Activated T-cell treated with anti-CD3 and anti-CD28 coated beads, Interleukin-2, amount 50 U/mL, for 72 hours (primary cell): Measurements from ENCODE around the gene SLC39A9. TPM values are rescaled to one million over a fixed set of nuclear protein-coding genes. Genes with fewer than 3 reads are reported as not detected.
A peak's percentile ranks its signal among the peaks of the same experiment; 100 is the strongest.

Experiments
- ATAC-seq, 2 donors: fragments of 150-1000 bp; cut with Tn5 transposase; replicated peaks in 1 of 2; 2 replicates each; pipeline ENCODE4 v1.10.0; 2021; ENCODE audit warnings: moderate library complexity in 2 of 2, mild to moderate bottlenecking in 1 of 2
- DNase-seq, 2 donors: peaks; one replicate each; pipeline ENCODE4 v3.0.0; 2021 to 2022; ENCODE audit warnings: mixed read lengths in 1 of 2
- H3K27ac Mint-ChIP-seq: one replicate; pipeline ENCODE4 v1.8.0; 2022; ENCODE audit warnings: mild to moderate bottlenecking, moderate library complexity, mixed read lengths
- H3K27me3 Mint-ChIP-seq: one replicate; pipeline ENCODE4 v1.8.0; 2022; ENCODE audit warnings: low read depth, mixed read lengths
- H3K36me3 Mint-ChIP-seq, 2 donors: one replicate each; pipeline ENCODE4 v1.8.0; 2022; ENCODE audit warnings: mixed read lengths in 2 of 2, mild to moderate bottlenecking in 1 of 2; ENCODE audit not compliant: insufficient read depth in 2 of 2
- H3K4me1 Mint-ChIP-seq: one replicate; pipeline ENCODE4 v1.8.0; 2022; ENCODE audit warnings: low read depth, mixed read lengths
- H3K4me3 Mint-ChIP-seq, 2 donors: one replicate each; pipeline ENCODE4 v1.8.0; 2022; ENCODE audit warnings: mild to moderate bottlenecking in 2 of 2, mixed read lengths in 2 of 2, moderate library complexity in 2 of 2
- H3K9me3 Mint-ChIP-seq, 2 donors: one replicate each; pipeline ENCODE4 v1.8.0; 2022; ENCODE audit warnings: mixed read lengths in 2 of 2
- total RNA-seq, 2 donors: library from RNA; stranded (reverse); gene quantifications; one replicate each; pipeline ENCODE4 v1.2.3, GENCODE V29; 2022

The SLC39A9 gene
- total RNA-seq, 2 donors from 2014 or later, result 85.8 to 93.3 TPM

- Mint-ChIP-seq H3K4me1 (peaks cover 50% of the 10 kb centered on the region), H3K27ac (peak overlapping the region; percentile 78), H3K27me3 (no peaks in the 10 kb centered on the region), H3K9me3 (no peaks in the 10 kb centered on the region), H3K4me3 (peak overlapping the region; percentile 40 to 58), H3K36me3 (no peaks in the 10 kb centered on the region)
- DNase-seq (peak; percentile 59 to 63), ATAC-seq (peak; percentile 83)
Measured at GRCh38 chr14:69358233-69358963, 40.1 kb upstream of the SLC39A9 start.

DNA sequence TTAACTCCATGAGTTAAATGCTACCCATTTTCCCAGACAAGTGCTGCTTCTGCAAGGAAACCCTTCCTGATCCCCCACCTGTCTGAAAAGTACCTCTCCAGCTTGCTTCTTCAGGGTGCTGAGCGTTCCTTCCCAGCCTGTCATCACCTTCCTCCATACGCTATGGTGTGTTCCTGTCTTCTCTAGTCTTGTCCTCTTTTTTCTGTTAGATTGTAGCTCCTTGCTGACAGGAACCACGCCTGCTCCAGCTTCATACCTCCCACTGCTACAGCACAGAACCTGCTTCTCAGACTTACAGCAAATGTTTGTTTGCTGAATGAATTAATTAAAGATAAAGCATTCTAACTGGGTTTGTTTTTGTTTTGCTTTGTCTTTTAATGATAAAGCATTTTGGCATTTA, 39.5 kb upstream of the SLC39A9 start:
- Mint-ChIP-seq H3K36me3 (no peaks in the 10 kb centered on the region), H3K9me3 (no peaks in the 10 kb centered on the region), H3K27ac (peak overlapping the region; percentile 78), H3K4me1 (peaks cover 47% of the 10 kb centered on the region), H3K4me3 (peak overlapping the region; percentile 40 to 58), H3K27me3 (no peaks in the 10 kb centered on the region)
- ATAC-seq (no peak), DNase-seq (no peak)

DNA sequence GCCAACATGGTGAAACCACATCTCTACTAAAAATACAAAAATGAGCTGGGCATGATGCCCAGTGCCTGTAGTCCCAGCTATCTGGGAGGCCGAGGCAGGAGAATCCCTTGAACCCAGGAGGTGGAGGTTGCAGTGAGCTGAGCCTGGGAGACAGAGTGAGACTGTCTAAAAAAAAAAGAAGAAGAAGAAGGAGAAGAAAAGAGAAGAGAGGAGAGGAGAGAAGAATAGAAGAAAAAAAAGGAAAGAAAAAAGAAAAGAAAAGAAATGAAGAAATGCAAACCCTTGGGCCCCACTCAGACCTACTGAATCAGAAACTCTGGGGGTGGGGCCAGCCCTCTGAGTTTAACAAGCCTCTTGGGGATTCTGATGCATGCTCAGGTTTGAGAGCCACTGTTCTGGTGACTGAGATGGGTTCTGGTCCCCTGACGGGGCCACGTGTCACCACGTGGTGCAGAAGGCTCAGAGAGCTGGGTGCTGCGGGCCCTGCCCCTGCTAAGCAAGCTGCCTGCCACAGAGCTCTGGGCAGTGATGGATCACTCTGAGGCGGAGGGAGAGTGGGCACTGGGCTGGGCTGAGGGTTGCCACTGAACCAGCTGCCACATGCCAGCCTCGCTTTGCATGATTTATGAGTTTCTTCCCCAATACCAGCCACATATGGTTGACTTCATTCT, 37.9 kb upstream of the SLC39A9 start:
- H3K27me3 Mint-ChIP-seq, result no peaks in the 10 kb centered on the region
- ATAC-seq, result peak; percentile 43 to 52
- H3K27ac Mint-ChIP-seq, result no peak overlapping the region
- H3K4me1 Mint-ChIP-seq, result peaks cover 33% of the 10 kb centered on the region
- peak; percentile 18 to 22 for DNase-seq
- H3K36me3 Mint-ChIP-seq, result no peaks in the 10 kb centered on the region
- no peaks in the 10 kb centered on the region for H3K9me3 Mint-ChIP-seq
- H3K4me3 Mint-ChIP-seq, result peak overlapping the region in 1 of 2 donors; percentile 47

DNA sequence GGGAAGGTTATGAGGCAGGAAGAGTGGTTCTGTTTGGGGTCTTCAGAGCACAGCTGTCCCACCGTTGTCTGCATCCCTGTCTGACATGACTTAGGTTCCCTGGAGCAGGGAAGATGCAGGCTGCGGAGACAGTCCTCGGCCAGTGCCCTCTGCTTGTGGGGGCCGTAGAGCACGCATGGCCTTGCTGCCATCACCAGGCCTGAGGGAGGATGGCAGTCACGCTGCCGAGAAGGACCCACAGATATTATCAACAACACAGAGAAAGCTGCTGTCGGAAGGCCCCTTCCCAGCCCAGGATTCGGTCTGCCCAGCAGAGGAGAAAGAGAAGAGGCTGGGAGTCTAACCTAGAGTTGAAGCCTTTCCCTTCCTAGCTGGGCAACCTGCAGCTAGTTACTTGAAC, 35.4 kb upstream of the SLC39A9 start:
- Mint-ChIP-seq H3K27me3 (no peaks in the 10 kb centered on the region), H3K9me3 (no peaks in the 10 kb centered on the region), H3K4me1 (peaks cover 27% of the 10 kb centered on the region), H3K4me3 (no peak overlapping the region), H3K27ac (no peak overlapping the region), H3K36me3 (no peaks in the 10 kb centered on the region)
- ATAC-seq, result no peak
- no peak for DNase-seq

DNA sequence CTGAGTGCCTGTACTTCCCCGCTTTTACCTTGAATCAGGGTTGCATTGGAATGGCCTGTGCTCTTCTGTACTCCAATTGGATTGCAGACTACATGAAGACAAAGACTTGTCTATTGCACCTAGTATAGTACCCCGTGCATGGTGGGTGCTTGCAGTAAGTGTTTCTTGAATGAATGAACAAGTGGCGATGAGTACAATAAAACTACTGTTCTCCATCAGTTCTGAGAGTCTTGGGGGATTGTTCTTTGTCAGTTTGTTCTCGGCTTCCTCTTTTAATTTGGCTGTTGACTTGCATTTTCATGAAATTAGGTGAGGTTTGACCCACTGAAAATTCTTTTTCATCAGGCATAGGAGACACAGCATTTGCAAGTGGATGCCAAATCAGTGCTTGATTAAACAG, 34.5 kb upstream of the SLC39A9 start:
- DNase-seq, result no peak
- Mint-ChIP-seq H3K4me1 (peaks cover 18% of the 10 kb centered on the region), H3K4me3 (no peak overlapping the region), H3K36me3 (no peaks in the 10 kb centered on the region), H3K9me3 (no peaks in the 10 kb centered on the region), H3K27me3 (no peaks in the 10 kb centered on the region), H3K27ac (no peak overlapping the region)
- no peak for ATAC-seq

GRCh38 chr14:69364378-69364777, 34.1 kb upstream of the SLC39A9 start:
- Mint-ChIP-seq H3K36me3 (no peaks in the 10 kb centered on the region), H3K27ac (no peak overlapping the region), H3K27me3 (no peaks in the 10 kb centered on the region), H3K4me3 (no peak overlapping the region), H3K4me1 (peaks cover 14% of the 10 kb centered on the region), H3K9me3 (no peaks in the 10 kb centered on the region)
- ATAC-seq, result no peak
- DNase-seq, result no peak

DNA sequence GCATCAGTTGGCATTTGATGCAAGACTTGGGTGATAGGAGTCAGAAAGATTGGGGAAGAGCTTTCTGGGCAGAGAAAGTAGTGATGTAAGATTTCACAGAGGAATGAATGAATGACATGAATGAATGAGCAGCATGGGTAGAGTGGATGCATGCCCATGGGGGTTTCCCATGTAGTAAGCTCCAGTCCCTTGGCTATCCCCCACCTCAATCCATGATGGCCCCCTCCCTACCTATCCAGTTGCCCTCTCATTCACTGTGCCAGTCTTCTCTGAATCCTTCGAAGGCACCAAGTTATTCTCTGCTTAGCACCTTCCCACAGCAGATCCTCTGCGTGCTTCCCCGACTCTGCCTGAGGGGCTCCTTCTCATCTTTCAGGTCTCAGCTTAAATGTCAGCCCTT, 32.4 kb upstream of the SLC39A9 start:
- no peak overlapping the region for H3K4me3 Mint-ChIP-seq
- H3K9me3 Mint-ChIP-seq, result no peaks in the 10 kb centered on the region
- ATAC-seq, result no peak
- no peak overlapping the region for H3K27ac Mint-ChIP-seq
- DNase-seq, result no peak
- H3K4me1 Mint-ChIP-seq, result peaks cover under 1% of the 10 kb centered on the region
- H3K27me3 Mint-ChIP-seq, result no peaks in the 10 kb centered on the region
- H3K36me3 Mint-ChIP-seq, result no peaks in the 10 kb centered on the region

DNA sequence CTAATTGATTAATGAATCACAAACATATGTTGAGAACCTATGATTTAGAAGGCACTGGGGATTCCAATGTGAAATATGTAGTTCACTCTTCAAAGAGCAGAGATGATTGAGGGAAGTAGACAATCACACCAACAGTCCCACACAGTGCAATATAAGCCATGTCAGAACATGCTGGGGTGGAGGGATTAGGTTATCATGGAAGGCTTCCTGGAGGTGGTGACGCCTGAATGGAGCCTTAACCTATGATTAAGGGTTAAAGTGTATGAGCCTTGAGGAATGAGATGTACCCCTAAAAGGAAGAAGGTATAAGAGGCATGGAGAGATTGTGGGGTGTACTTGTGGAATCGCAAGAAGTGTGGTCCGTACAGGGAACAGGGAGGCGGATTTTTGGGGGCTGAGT, 31.7 kb upstream of the SLC39A9 start:
- ATAC-seq, result no peak
- Mint-ChIP-seq H3K36me3 (no peaks in the 10 kb centered on the region), H3K9me3 (no peaks in the 10 kb centered on the region), H3K27ac (no peak overlapping the region), H3K4me3 (no peak overlapping the region), H3K4me1 (no peaks in the 10 kb centered on the region), H3K27me3 (no peaks in the 10 kb centered on the region)
- DNase-seq, result no peak

DNA sequence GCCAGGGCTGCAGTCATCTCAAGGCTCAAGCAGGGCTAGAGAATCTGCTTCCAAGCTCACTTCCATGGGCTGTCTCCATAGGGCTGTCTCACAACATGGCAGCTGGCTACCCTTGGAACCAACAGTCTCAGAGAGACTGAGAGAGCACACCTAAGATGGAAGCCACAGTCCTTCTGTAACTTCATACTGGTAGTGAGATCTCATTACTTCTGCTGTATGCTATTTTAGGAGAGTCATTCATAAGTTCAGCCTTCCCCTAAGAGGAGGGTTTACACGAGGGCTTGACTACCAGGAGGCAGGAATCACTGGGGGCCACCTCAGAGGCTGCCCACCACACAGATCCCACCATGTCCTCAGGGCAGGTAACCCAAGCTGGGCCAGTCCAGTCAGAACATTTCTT, 30.1 kb upstream of the SLC39A9 start:
- H3K36me3 Mint-ChIP-seq, result no peaks in the 10 kb centered on the region
- no peak overlapping the region for H3K27ac Mint-ChIP-seq
- H3K4me1 Mint-ChIP-seq, result peaks cover 7% of the 10 kb centered on the region
- H3K9me3 Mint-ChIP-seq, result no peaks in the 10 kb centered on the region
- DNase-seq, result no peak
- no peaks in the 10 kb centered on the region for H3K27me3 Mint-ChIP-seq
- no peak overlapping the region for H3K4me3 Mint-ChIP-seq
- no peak for ATAC-seq

GRCh38 chr14:69370061-69370460, 28.4 kb upstream of the SLC39A9 start:
- H3K27ac Mint-ChIP-seq, result no peak overlapping the region
- H3K9me3 Mint-ChIP-seq, result no peaks in the 10 kb centered on the region
- DNase-seq (no peak), ATAC-seq (no peak)
- no peaks in the 10 kb centered on the region for H3K27me3 Mint-ChIP-seq
- H3K4me1 Mint-ChIP-seq, result peaks cover 20% of the 10 kb centered on the region
- H3K4me3 Mint-ChIP-seq, result no peak overlapping the region
- H3K36me3 Mint-ChIP-seq, result peaks cover under 1 to 1% of the 10 kb centered on the region in 2 donors

DNA sequence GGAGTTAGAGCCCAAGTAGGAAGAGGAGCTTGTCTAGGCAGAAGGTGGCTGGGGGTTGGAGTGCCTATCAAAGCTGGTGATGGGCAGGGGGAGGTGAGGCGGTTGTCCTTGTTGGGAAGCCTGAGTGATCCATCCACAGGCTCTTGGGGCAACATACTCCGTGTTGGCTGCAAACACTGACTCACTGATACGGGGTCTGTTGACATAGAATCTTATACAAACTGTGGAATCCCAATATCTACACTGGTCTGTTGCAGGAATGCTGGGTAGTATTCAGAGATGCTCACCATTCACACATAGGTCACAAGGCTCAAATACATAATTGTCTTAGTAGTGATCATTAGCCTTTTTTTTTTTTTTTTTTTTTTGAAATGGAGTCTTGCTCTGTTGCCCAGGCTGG, 26.3 kb upstream of the SLC39A9 start:
- Mint-ChIP-seq H3K27ac (no peak overlapping the region), H3K27me3 (no peaks in the 10 kb centered on the region), H3K4me3 (no peak overlapping the region), H3K4me1 (peaks cover 20% of the 10 kb centered on the region), H3K36me3 (peaks cover 13 to 20% of the 10 kb centered on the region in 2 donors), H3K9me3 (peaks cover 3 to 5% of the 10 kb centered on the region in 2 donors)
- DNase-seq (no peak), ATAC-seq (no peak)

DNA sequence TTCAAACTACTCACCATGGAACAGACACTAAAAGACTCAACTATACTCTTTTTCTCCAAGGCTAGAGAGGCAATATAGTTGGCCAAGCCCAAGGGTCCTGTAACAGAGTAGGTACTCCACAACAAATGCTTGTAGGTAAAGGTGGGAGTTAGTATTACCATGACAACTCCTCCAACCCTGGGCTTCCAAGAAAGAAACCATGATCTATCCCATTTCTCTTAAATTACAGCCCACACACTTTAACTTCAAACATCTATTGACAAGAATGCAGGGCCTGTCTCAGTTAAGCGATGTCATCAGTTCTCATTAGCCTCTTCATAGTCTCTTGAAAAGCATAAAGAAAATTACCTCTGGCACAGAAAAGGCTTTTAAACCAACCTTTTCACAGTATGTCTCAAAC, 25.4 kb upstream of the SLC39A9 start:
- H3K9me3 Mint-ChIP-seq, result peaks cover 3 to 5% of the 10 kb centered on the region in 2 donors
- no peak overlapping the region for H3K4me3 Mint-ChIP-seq
- H3K27me3 Mint-ChIP-seq, result no peaks in the 10 kb centered on the region
- H3K36me3 Mint-ChIP-seq, result peaks cover 15 to 22% of the 10 kb centered on the region in 2 donors
- H3K27ac Mint-ChIP-seq, result peak overlapping the region; percentile 78
- peak; percentile 36 to 62 for ATAC-seq
- peaks cover 20% of the 10 kb centered on the region for H3K4me1 Mint-ChIP-seq
- DNase-seq, result no peak

DNA sequence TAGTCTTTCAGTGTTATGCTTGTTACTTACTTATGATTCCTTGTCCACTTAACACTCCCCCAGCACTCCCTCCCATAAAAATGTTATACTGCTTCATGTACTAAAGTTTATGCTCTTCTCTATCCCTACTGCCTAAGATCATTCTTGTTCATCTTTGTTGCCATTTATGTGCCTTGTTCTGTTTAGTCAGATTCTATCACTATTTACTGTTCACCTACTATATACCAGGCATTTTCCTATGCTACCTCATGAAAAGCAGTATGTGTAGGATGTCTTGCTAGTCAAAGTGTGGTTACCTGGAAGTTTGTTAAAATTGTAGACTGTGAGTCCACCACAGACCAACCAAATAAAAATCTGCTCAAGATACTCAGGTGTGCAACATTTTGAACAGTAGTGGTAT, 24.3 kb upstream of the SLC39A9 start:
- Mint-ChIP-seq H3K9me3 (peaks cover 3 to 5% of the 10 kb centered on the region in 2 donors), H3K27me3 (no peaks in the 10 kb centered on the region), H3K36me3 (peaks cover 18 to 22% of the 10 kb centered on the region in 2 donors), H3K4me1 (peaks cover 20% of the 10 kb centered on the region), H3K4me3 (peak overlapping the region in 1 of 2 donors; percentile 0), H3K27ac (peak overlapping the region; percentile 13)
- no peak for ATAC-seq
- DNase-seq, result no peak
